Activated naive CD8-positive, alpha-beta T cell (primary cell): ENCODE data around the gene C9orf72.

Experiments used
- H3K27ac Mint-ChIP-seq: one replicate; pipeline ENCODE4 v1.8.0; 2021; ENCODE audit warnings: mixed read lengths
- H3K27me3 Mint-ChIP-seq: one replicate; pipeline ENCODE4 v1.8.0; 2021; ENCODE audit warnings: mixed read lengths
- H3K36me3 Mint-ChIP-seq: one replicate; pipeline ENCODE4 v1.8.0; 2021; ENCODE audit warnings: mixed read lengths
- H3K4me1 Mint-ChIP-seq: one replicate; pipeline ENCODE4 v1.8.0; 2021; ENCODE audit warnings: low read depth, mixed read lengths
- H3K4me3 Mint-ChIP-seq: one replicate; pipeline ENCODE4 v1.8.0; 2021; ENCODE audit warnings: mild to moderate bottlenecking, mixed read lengths
- H3K9me3 Mint-ChIP-seq: one replicate; pipeline ENCODE4 v1.8.0; 2021; ENCODE audit warnings: low read depth, mixed read lengths

The C9orf72 gene

DNA sequence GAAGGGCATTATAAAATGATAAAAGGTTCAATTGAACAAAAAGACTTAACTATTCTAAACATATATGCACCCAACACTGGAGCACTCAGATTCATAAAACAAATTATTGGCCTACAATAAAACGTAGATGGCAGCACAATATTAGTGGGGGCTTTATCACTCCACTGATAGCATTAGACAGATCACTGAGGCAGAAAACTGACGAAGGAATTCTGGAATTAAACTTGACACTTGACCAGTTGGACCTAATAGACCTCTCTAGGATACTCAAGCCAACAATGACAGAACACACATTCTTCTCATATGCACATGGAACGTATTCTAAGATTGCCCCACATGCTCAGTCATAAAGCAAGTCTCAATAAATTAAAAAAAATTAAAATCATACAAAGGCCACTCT lies 18.4 kb upstream of the C9orf72 start:
- Mint-ChIP-seq H3K9me3 (peaks cover 5% of the 10 kb centered on the region), H3K27me3 (peaks cover 25% of the 10 kb centered on the region), H3K4me1 (no peaks in the 10 kb centered on the region), H3K4me3 (no peak overlapping the region), H3K36me3 (peaks cover 8% of the 10 kb centered on the region), H3K27ac (no peak overlapping the region)

- H3K4me1 Mint-ChIP-seq: no peaks in the 10 kb centered on the region
- H3K9me3 Mint-ChIP-seq: peaks cover 5% of the 10 kb centered on the region
- no peak overlapping the region for H3K4me3 Mint-ChIP-seq
- peaks cover 8% of the 10 kb centered on the region for H3K36me3 Mint-ChIP-seq
- no peak overlapping the region for H3K27ac Mint-ChIP-seq
- H3K27me3 Mint-ChIP-seq: peaks cover 27% of the 10 kb centered on the region
These were observed 17.8 kb upstream of the C9orf72 start for GRCh38 chr9:27591093-27591492.

DNA sequence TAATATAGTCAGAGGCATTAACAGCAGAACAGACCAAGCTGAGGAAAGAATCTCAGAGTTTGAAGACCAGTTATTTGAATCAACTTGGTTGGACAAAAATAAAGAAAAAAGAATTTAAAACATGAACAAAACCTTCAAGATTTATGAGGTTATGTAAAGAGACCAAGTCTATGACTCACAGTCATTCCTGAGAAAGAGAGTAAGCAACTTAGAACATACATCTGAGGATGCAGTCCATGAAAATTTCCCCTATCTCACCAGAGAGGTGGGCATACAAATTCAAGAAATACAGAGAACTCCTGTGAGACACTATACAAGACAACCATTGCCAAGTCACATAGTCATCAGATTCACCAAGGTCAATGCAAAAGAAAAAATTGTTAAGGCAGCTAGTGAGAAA lies 17.4 kb upstream of the C9orf72 start:
- Mint-ChIP-seq H3K27me3 (peaks cover 27% of the 10 kb centered on the region), H3K4me3 (no peak overlapping the region), H3K9me3 (peaks cover 5% of the 10 kb centered on the region), H3K4me1 (no peaks in the 10 kb centered on the region), H3K36me3 (peaks cover 8% of the 10 kb centered on the region), H3K27ac (no peak overlapping the region)

DNA sequence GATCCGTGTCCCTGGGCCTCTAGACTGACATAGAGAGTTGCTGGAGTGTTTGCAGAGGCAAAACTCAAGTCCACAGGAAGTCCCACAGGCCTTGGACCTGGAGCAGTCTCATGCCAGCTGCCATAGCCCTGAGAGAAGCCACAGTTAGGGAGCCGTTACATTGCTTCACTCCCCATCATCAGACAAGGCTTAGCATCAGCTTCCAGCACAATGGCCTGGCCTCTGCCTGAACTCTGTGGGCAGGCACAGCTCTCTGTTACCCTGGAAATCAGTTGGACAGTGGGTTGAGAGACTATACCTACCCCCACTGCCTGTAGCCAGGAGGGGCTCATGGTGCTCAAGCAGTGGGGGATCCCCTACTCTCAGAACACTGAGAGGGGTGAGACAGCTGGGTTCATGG lies 16.2 kb upstream of the C9orf72 start:
- no peak overlapping the region for H3K27ac Mint-ChIP-seq
- H3K36me3 Mint-ChIP-seq: peaks cover 8% of the 10 kb centered on the region
- peaks cover 27% of the 10 kb centered on the region for H3K27me3 Mint-ChIP-seq
- no peaks in the 10 kb centered on the region for H3K4me1 Mint-ChIP-seq
- peaks cover 5% of the 10 kb centered on the region for H3K9me3 Mint-ChIP-seq
- H3K4me3 Mint-ChIP-seq: no peak overlapping the region

- Mint-ChIP-seq H3K27me3 (peaks cover 31% of the 10 kb centered on the region), H3K9me3 (peaks cover 2% of the 10 kb centered on the region), H3K36me3 (peaks cover 6% of the 10 kb centered on the region), H3K4me1 (no peaks in the 10 kb centered on the region), H3K27ac (no peak overlapping the region), H3K4me3 (no peak overlapping the region)
These were observed 13.0 kb upstream of the C9orf72 start for GRCh38 chr9:27586304-27586703.

- peaks cover 25% of the 10 kb centered on the region for H3K27me3 Mint-ChIP-seq
These were observed 11.7 kb upstream of the C9orf72 start for GRCh38 chr9:27584931-27585330.

GRCh38 chr9:27582794-27583193 lies 9.5 kb upstream of the C9orf72 start:
- H3K27me3 Mint-ChIP-seq: peaks cover 21% of the 10 kb centered on the region
- peaks cover 2% of the 10 kb centered on the region for H3K36me3 Mint-ChIP-seq
- no peak overlapping the region for H3K4me3 Mint-ChIP-seq
- H3K4me1 Mint-ChIP-seq: no peaks in the 10 kb centered on the region
- H3K27ac Mint-ChIP-seq: no peak overlapping the region
- peaks cover 8% of the 10 kb centered on the region for H3K9me3 Mint-ChIP-seq

More at GRCh38 chr9:27584931-27585330, 11.7 kb upstream of the C9orf72 start:
- Mint-ChIP-seq H3K9me3 (no peaks in the 10 kb centered on the region), H3K27ac (no peak overlapping the region), H3K4me1 (no peaks in the 10 kb centered on the region), H3K36me3 (no peaks in the 10 kb centered on the region), H3K4me3 (no peak overlapping the region)

- Mint-ChIP-seq H3K4me3 (no peak overlapping the region), H3K27ac (no peak overlapping the region), H3K27me3 (peaks cover 13% of the 10 kb centered on the region), H3K36me3 (peaks cover 2% of the 10 kb centered on the region), H3K4me1 (no peaks in the 10 kb centered on the region), H3K9me3 (peaks cover 8% of the 10 kb centered on the region)
These were observed 8.5 kb upstream of the C9orf72 start for GRCh38 chr9:27581826-27582225.

- H3K9me3 Mint-ChIP-seq: peaks cover 8% of the 10 kb centered on the region
- H3K27me3 Mint-ChIP-seq: no peaks in the 10 kb centered on the region
- H3K4me1 Mint-ChIP-seq: peaks cover 34% of the 10 kb centered on the region
These were observed 631 bp upstream of the C9orf72 start for GRCh38 chr9:27573634-27574590.

GRCh38 chr9:27572566-27572917 lies 739 bp downstream of the C9orf72 start:
- peak overlapping the region; percentile 93 for H3K4me3 Mint-ChIP-seq
- no peaks in the 10 kb centered on the region for H3K27me3 Mint-ChIP-seq
- H3K36me3 Mint-ChIP-seq: peaks cover under 1% of the 10 kb centered on the region
- peak overlapping the region; percentile 98 for H3K27ac Mint-ChIP-seq
- peaks cover 37% of the 10 kb centered on the region for H3K4me1 Mint-ChIP-seq
- H3K9me3 Mint-ChIP-seq: no peaks in the 10 kb centered on the region

More at GRCh38 chr9:27573634-27574590, 631 bp upstream of the C9orf72 start:
- Mint-ChIP-seq H3K27ac (peak overlapping the region; percentile 100), H3K4me3 (peak overlapping the region; percentile 98), H3K36me3 (peaks cover 2% of the 10 kb centered on the region)

DNA sequence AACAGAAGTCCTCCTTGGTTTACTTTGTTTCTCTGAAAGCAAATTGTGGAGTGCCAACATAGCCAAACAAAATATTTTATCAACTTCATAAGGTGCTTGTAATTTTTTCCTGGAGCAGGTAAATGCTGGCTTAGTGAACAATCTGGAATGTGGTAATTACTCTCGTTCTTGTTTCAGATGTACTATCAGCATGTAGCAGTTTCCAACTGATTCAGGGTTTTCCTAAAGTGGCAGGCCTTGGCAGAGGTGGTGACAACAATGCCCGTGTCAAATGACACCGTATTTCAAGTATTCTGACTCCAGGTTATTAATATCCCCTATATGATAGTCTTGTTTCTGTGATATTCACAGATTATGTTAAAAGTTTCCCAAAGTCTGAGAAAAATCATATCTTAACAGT lies 1.2 kb downstream of the C9orf72 start:
- Mint-ChIP-seq H3K27me3 (no peaks in the 10 kb centered on the region), H3K4me1 (peaks cover 41% of the 10 kb centered on the region), H3K36me3 (peaks cover 3% of the 10 kb centered on the region), H3K9me3 (no peaks in the 10 kb centered on the region), H3K4me3 (peak overlapping the region; percentile 93), H3K27ac (peak overlapping the region; percentile 98)

DNA sequence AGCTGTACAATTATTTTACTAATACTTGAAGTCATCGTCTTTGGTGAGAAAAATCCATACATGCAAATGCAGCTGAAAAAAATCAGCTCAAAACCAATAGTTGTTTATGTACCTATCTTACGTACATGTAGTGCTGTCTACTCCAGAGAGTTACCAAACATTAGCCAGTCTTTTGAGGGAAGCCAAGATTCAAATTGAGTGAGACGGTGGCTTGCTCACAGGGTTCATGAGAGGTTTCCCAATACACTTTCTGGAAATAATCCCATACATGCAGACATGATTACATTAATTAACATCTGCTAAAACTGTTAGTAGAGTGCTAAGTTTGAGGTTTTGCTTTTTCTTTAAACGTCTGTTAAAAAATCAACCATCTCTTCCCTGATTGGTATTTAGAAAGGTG lies 2.3 kb downstream of the C9orf72 start:
- peaks cover 46% of the 10 kb centered on the region for H3K4me1 Mint-ChIP-seq

DNA sequence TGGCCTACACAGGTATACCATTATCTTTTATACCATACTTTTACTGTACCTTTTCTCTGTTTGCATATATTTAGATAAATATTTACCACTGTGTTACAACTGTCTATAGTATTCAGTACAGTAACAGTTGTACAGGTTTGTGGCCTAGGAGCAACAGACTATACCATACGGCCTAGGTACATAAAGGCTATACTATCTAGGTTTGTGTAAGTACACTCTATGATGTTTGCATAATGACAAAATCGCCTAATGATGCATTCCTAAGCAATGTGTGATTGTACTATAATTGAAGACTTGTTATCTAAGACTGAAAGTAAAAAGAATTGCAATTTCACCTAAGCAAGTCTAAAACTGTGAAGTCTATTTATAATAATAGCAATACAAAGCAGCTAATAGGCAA lies 3.9 kb downstream of the C9orf72 start:
- Mint-ChIP-seq H3K27me3 (no peaks in the 10 kb centered on the region), H3K9me3 (no peaks in the 10 kb centered on the region), H3K27ac (no peak overlapping the region), H3K4me3 (no peak overlapping the region), H3K4me1 (peaks cover 53% of the 10 kb centered on the region), H3K36me3 (peaks cover 6% of the 10 kb centered on the region)

More for the DNA sequence above, 2.3 kb downstream of the C9orf72 start:
- no peak overlapping the region for H3K27ac Mint-ChIP-seq
- H3K27me3 Mint-ChIP-seq: no peaks in the 10 kb centered on the region
- H3K4me3 Mint-ChIP-seq: no peak overlapping the region
- no peaks in the 10 kb centered on the region for H3K9me3 Mint-ChIP-seq
- H3K36me3 Mint-ChIP-seq: peaks cover 6% of the 10 kb centered on the region

DNA sequence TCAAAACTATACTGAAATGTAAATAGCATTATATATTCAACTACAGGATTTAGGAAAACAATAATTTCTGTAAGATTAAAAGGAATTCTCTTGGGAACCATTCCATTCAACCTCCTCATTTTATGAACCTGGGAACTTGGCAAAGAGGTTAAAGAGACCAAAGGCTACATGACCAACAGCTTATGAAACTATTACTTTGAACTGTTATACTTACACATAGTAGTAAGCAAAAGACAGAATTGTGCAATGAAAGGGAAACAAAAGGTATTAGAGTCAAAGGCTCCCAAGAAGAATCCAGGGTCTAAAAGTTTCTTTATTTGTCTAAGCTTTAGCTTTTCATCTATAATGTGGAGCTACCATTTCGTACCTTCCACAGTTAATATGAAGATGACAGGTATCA lies 7.2 kb downstream of the C9orf72 start:
- H3K27ac Mint-ChIP-seq: no peak overlapping the region
- H3K4me1 Mint-ChIP-seq: peaks cover 36% of the 10 kb centered on the region
- no peaks in the 10 kb centered on the region for H3K27me3 Mint-ChIP-seq
- H3K4me3 Mint-ChIP-seq: no peak overlapping the region
- H3K9me3 Mint-ChIP-seq: no peaks in the 10 kb centered on the region
- peaks cover 11% of the 10 kb centered on the region for H3K36me3 Mint-ChIP-seq

DNA sequence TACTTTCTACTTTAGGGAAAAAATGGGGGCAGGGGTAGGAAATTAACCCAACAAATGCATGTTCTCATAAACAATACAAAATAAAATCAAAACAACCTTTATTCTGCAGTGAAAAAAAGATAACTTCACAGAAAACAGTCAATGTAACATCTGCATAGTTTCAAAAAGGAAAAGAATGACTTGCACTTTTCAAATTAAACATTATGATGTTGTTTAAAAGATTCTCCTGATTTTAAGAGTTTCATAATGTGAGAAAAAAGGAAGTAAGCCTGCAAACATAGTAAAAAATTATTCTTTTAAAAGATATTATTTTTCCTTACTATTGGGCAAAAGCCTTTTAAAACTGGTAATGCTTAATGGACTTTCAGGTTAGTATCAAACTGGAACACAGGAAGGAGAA lies 7.6 kb downstream of the C9orf72 start:
- H3K9me3 Mint-ChIP-seq: no peaks in the 10 kb centered on the region
- no peaks in the 10 kb centered on the region for H3K27me3 Mint-ChIP-seq
- no peak overlapping the region for H3K4me3 Mint-ChIP-seq
- peaks cover 32% of the 10 kb centered on the region for H3K4me1 Mint-ChIP-seq
- peak overlapping the region; percentile 61 for H3K27ac Mint-ChIP-seq
- peaks cover 11% of the 10 kb centered on the region for H3K36me3 Mint-ChIP-seq

DNA sequence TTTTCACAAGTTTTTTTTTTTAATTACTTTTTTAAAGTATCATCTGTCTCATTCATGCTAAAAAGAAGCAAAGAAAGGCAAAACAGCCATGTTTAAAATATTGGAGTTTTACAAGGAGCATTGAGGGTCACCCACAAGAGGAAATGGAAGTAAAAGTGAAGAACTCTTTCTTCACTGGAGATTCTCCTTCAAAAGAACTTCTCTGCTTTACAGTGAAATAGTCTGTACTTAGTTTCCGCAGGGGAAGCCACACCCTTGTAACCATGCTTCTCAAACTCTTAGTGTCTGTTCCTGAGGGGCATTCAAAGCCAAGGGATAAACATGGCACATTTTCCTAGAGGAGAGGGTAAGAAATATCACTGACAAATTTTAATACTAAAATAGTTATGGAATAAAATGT lies 8.6 kb downstream of the C9orf72 start:
- Mint-ChIP-seq H3K27me3 (no peaks in the 10 kb centered on the region), H3K27ac (peak overlapping the region; percentile 55), H3K9me3 (no peaks in the 10 kb centered on the region), H3K4me3 (no peak overlapping the region), H3K36me3 (peaks cover 11% of the 10 kb centered on the region), H3K4me1 (peaks cover 31% of the 10 kb centered on the region)
